Globus pallidus (tissue), 1 donor: ENCODE results near the gene TBX4.
A peak's percentile ranks its signal among the peaks of the same experiment; 100 is the strongest.

Source experiments
- DNase-seq: peaks from one replicate; pipeline ENCODE4 v3.0.0-alpha.2; 2015; ENCODE audit warnings: low spot score

Gene TBX4

DNA sequence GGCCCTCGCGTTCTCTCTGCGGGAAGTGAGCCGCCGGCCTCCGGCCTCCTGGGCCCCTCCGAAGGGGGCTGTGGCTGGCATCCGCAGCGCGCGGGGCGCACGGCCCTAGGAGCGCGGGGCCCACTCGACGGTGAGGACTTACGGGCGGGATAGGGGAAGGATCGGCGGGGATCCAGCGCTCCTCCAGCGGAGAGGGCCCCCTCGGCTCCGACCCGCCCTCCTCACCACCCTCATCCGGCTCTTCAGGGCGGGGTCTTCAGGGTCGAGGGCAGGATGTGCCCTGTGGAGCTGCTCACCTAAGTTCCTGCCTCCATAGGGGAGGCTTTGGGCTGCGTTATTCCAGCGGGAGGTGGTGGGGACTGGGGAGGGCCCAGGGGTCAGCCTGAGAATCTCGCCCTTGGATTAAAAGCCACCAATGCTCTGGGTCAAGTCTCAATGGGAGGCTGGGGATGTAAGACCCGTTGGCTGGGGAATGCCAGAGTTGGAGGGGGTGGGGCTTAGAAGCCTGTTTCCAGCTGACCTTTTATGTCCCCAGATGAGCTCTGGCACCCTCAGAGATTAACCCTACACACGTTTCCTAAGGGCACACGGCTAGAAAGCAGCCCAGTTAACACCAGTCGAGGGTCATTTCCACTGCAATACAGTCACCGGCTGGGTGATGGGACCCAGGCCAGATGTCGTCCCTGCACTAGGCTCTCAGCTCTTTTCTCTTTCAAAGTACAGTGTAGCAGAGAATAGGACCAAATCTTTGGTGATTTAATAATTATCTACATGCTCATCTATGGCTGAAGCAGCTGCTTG lies 39.2 kb upstream of the TBX4 start:
- no peak for DNase-seq

DNA sequence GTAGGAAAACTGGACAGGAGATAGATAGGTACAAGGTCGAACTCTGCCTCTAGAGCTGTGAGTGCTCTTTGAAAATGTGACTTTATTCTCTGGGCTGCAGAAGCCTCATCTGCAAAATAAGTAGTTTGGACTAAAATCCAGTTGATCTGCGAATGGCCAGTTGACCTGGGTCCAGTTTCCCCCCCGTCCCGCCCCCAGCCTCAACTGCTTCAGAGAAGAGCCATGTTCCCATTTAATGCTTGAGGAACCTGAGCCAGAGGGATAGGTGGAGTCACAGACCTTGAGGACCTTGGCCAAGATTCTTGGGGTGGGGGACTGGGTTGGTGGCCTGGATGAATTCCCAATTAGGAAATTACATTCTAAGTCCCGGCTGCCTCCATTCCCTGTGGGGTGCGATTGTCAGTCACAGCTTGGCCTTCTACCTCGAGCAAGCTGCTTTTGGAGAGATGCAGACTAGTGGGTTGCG lies 38.5 kb upstream of the TBX4 start:
- DNase-seq, result no peak

DNA sequence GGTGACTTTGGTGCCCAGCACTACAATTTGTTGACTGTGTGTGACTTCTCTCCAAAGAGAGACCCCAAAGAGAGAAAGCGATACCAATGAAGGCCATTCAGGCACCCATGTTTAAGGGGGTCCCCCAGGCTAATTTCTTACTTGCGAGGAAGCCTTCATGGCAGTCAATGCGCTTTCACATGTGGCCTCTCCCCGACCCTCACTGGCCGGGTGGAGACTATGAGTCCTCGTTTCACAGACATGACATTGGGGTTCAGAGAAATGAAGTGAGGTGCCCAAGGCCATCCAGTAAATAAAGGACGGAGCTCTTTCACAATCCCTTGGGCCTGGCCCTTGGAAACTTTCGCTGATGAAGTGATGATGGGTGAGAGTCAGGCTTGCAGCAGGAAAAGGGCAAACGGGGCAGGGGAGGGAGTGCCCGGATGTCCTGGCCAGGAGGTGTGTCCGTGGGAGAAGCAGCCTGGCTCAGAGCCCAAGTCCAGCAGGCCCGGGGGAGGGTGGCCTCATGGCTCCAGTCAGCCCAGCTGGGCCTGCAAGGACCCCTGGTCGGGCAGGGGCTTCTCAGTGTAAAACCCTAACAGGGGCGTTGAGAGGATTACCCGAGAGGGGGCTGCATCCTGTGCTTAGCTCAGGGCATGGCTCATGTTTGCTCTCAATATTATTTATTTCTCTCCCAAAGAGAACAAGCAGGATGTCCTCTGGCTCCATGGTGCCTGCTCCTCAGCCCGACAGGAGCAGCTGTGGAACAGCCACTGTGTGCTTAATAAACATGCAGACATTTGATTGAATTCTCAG lies 37.9 kb upstream of the TBX4 start:
- DNase-seq, result no peak

DNA sequence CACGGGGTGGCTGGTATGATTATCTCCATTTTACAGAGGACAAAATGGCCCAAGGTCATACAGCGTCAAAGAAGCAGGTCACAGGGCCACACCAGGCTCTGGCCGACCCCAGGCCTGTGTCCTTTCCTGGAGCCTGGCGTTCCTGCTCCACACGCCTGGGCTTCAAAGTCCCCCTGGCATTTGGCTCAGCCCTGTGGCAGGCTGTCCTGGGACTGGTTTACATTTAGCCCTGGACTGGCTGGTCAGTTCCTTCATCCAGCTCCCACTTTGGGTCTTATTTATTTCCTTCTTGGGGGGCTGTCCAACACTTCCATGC lies 37.3 kb upstream of the TBX4 start:
- no peak for DNase-seq

DNA sequence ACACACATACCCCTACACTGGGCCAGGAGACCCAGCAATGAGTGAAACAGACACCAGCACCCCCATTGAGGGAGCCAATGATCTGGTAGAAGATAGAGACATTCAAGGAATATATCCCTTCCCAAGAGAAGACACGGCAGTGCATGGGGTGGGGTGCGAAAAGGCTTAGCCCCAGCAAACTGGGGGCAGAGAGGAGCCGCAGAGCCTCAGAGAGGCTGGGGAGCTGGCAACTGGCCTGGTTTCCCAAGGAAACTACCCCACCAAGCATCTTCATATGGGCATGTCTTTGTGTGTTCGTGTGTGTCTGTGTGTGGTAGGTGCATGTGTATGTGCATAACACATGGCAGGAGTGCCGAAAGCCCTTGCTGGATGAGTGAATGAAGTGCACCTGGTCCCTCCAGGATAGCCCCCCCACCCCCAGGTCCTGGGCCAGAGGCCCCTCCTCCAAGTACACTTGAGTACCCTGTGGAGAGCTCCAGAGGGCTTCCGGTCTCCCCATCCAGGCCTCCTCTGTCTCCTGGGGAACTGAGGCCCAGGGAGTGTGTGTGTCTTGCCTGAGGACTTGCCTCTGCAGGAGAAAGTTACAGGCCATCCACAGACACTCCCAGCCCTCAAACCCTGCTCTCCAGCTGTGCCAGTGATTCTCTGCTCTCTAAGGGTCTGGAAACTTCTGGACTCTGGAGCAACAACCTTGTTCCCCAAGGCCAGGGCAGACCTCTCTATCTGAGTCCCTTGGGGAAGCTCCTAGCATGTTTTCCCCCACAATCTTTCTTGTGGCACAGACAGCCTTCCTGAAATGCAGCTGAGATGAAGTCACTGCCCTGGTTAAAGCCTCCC lies 36.6 kb upstream of the TBX4 start:
- no peak for DNase-seq

DNA sequence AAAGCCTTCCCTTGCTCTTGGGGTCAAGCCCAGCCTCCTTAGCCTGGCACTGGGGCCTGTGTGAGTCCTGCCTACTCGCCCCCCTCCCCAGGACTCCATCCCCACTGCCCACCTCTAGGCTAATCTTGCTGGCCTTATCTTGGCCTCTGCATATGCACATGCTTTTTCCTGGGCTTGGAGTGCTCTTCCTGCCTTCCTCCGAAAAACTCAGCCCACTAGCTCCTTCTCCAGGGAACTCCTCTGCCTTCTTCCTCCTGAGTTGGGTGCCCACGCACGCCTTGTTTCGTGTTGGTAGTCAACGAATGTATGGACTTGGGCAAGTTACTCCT lies 36.0 kb upstream of the TBX4 start:
- no peak for DNase-seq

DNA sequence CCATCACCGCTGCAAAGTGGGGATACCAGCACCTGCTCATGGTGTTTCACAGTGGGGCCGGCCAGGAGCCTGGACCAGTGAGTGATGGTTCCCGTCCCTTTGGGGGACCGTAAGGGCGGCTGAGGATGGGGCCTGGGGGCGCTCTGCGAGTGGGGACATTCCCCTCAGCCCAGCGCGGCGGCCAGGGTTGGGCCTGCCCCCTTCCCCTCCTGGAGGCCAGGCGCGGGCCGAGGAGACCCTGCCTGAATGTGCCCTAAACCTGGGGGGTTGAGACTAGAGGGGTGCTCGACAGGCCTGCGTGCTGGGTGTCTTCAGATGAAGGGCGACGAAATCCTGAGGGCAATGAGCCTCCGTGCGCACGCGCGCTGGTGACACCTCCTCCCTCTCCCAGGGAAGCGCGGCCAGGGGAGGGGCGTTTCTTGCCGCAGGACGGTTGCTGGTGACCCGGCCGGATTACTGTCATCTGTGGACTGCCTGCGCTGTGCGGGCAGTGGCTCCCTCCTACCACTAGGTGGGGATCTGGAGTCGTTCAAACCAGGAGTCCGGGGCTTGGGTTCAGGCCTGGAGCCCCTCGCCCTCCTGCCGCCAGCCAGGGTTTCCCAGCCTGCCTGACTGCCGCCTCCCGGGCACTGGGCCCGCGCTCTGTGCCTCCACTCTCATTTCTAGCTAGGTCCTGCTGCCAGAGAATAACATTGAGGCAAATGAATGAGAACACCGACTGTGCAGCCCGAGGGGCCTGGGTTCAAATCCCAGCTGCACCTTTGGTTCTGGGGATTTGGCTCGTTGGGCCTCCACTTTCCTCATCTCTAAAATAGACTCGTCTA lies 35.5 kb upstream of the TBX4 start:
- peak; percentile 62 for DNase-seq

DNA sequence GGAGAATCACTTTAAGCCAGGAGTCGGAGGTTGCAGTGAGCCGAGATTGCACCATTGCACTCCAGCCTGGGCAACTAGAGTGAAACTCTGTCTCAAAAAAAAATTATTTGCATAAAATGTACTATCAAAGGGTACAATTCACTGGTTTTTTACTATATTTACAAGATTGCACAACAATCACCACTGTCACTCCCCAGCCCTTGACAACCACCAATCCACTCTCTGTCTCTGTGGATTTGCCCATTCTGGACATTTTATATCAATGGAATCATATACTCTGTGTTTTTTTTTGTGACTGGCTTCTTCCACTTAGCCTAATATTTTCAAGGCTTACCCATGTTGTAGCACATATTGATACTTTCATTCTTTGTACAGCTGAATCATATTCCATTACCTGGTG lies 33.8 kb upstream of the TBX4 start:
- no peak for DNase-seq

DNA sequence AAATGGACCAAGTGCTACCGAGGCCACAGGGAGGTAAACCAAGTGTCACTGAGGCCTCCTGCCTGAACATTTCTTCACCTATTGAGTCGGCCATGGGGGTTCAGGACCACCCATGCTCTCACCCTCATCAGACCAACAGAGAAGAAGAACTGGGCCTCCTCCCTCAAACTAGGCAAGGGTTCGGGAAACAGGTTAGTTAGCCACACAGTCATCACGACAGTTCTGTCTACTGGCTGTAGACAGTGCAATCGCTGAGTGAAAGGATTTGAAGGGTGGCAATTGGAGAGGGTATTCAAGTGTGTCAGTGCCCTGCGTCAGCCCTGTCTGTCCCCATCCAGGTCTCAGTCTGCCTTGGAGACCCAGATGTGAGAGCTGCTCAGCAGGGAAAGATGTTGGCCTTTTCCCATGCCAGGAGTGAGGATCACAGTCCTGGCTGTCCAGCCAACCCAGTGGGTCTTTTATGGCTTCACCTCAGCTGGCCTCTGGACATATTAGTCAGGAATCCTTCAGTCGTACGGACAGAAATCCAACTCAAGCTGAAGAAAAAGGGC lies 32.7 kb upstream of the TBX4 start:
- DNase-seq, result no peak

DNA sequence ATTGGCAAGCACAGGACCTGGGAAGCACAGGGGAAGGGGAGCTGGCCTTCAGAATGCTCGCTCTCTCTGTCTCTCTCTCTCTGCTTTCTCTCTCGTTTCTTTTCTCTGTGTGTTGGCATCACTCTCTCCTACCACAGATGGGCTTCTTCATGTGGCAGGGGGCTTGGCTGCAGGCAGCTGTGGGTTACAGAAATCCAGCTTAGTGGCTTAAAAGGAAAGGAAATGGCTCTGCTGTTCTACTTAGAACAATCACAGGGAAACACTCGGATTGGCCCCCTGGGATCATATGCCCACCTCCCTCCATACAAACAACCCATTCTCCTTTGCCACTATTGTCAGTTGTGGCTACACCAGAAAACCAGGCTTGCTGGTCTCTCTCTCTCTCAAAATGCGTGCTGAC lies 32.2 kb upstream of the TBX4 start:
- no peak for DNase-seq

DNA sequence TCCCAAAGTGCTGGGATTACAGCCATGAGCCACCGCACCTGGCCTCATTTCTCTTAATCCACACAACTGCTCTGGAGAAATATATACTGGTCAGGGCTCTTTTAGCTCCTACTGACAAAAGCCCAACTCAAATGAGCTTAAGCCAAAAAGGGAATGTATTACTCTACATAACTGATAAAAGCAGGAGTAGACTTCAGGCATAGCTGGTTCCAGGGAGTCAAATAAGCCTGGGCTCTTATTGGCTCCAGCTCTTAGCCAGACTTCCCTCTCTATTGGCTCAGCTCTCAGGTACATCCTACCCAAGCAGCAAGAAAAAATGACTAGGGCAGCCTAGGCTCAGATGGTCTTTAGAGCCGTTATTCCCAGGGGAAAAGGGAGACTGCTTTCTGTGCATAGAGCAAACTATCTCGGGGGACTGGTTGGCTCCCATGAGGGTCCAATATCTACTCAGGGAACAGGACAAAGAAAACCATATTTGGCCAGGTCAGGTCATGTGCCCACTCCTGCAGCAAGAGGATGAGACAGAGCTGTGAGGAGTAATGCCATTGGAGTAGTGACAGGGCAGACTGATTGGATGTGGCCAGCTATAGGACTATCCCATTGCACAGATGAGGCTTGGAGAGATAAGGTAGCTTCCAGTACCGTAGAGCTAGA lies 31.4 kb upstream of the TBX4 start:
- no peak for DNase-seq

DNA sequence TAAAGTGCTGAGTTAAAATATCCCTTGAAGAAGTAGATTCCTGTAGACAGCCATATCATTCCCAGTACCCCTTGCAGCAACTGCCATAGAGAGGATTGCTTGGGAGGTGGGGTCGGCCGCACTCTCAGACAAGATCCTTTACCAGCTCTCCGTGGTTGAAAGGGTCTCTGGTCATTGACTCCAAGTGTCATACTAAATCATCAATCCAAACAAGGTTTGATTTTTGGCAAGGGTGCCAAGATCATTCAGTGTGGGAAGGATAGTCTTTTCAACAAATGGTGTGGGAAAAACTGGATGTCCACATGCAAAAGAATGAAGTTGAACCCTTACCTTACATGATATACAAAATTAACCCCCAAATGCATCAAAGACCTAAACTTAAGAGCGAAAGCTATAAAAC lies 30.8 kb upstream of the TBX4 start:
- no peak for DNase-seq

DNA sequence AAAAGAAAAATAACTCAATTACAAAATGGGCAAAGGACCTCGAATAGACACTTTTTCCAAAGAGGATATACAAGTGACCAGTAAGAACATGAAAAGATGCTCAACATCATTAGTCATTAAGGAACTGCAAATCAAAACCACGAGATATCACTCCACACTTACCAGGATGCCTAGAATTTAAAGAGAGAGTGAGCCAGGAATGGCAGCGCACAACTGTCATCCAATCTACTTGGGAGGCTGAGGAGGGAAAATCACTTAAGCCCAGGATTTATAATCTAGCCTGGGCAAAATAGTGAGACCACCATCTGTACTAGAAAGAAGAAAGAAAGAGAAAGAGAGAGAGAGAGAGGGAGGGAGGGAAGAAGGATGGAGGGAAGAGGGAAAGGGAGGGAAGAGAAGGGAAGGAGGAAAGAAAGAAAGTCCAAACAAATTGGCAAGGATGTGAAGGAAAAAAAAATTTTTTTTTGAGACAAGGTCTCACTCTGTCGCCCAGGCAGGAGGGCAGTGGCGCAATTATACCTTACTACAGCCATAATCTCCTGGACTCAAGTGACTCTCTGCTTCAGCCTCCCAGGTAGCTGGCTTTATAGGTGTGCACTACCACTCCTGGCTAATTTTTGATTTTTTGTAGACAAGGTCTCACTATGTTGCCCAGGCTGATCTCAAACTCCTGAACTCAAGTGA lies 30.0 kb upstream of the TBX4 start:
- no peak for DNase-seq

DNA sequence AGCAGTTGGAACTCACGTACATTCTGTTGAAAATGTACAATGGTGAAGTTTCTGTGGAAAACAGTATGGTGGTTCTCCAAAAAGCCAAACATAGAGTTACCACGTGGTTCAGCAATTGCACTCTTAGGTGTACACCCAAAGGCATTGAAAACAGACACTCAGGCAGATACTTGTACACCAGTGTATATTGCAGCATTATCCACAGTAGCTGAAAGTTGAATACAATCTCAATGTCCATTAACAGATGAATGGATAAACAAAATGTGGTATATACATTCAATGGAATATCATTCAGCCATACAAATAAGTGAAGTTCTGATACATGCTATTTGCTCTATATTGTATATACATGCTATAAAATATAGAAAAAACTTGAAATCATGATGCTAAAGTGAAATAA lies 29.4 kb upstream of the TBX4 start:
- no peak for DNase-seq

DNA sequence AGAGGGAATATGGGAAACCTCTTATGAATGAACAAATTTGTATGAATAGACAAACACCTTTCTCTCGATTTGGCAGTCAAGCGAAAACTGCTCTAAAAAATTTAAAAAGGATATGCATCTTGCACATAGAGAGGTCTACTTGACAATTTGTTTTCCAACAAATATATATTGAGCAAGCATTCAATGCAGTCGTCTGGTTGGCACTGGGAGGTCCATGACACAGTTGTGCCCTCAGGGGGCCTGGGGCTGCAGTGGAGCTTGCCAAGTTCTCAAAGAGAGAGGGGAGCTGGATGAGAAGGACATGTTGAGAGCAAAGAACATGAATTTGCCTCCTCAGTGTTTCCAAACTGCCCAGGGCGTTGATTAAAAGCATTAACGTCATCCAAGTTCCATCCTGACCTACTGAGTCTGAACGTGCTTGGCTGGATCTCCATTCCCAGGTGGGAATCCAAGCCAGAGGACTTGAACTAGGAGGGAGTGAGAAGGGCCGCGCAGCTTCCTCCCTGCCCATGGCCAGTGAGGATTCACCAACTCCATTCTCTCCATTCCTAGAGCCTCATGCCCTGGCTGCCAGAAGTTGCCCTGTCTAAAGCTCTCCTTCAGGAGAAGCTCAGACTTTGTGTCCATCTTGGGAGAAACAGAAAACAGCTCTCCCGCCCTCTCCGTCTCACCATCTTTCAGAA lies 28.1 kb upstream of the TBX4 start:
- no peak for DNase-seq

DNA sequence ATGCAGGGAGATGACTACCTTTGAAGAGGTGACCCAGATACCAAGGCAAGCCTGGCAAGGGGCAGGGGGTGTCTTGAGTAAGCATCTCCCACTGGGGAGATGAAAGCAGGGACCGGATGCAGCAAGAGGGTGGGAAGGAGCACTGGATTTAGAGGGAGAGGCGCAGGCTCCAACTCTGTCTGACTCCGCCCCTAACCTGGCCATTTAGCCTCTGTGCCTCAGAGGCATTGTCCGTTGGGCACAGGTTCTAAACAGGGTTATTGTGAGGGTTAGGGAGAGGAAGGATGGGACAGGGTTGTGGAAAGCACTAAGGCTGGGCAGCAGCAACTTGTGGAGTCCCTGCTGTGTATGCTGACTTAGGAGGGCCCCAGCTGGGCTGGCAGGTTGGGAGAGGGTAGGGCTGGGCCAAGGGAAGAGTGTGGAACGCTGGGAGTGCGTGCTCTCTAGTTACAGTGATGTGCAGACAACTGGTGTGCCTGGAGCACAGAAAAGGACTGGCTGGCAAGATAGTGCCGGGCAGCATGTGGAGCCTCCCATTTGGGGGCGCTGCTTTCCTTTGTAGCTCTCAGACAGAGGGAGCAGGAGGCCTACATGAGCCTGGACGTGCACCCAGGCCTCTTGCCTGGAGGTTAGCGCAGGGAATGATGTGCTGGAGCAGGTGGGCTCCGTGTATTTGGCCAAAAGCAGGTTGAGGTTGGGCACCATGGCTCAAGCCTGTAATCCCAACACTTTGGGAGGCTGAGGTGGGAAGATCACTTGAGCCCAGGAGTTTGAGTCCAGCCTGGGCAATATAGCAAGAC lies 26.3 kb upstream of the TBX4 start:
- DNase-seq, result no peak

DNA sequence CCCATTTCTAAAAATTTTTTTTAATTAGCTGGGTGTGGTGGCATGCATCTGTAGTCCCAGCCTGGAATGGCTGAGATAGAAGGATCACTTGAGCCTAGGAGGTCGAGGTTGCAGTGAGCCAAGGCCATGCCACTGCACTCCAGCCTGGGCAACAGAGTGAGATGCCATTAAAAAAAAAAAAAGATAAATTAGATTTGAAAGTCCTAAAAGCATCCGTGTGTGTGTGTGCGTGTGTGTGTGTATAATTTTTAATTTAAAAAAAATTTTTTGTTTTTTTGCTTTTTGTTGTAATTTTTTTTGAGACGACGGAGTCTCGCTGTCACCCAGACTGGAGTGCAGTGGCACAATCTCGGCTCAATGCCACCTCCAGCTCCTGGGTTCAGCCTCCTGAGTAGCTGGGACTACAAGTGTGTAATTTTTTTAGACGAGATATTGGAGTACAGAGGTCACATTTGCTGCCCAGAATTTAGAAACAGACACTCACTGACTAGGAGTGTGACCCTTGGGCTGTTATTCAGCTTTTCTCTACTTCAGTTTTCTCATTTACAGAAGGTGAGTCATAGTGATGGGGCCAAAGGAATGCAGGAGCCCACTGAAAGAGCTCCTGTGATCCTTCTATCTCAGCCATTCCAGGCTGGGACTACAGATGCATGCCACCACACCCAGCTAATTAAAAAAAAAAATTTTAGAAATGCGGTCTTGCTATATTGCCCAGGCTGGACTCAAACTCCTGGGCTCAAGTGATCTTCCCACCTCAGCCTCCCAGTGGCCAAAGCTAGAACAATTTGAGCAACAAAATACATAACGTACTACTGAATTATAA lies 25.5 kb upstream of the TBX4 start:
- DNase-seq, result no peak

DNA sequence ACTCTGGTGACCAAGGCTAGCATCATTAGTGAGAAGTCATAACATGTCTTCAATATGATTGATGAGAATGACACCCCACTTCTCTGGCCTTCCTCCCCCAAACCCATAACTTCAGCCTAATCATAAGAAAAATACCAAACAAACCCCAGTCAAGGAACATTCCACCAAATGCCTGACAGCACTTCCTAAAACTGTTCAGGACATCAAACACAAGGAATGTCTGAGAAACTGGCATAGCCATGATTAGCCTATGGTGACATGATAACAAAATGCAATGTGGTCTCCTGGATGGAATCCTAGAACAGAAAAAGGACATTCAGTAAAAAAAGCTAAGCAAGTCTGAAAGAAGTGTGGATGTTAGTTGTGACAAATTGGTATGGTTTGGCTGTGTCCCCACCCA lies 24.7 kb upstream of the TBX4 start:
- no peak for DNase-seq
